ENCODE results near the gene KCNC2.

KCNC2 gene

GRCh38 chr12:75099210-75099609 is 110.4 kb downstream of the KCNC2 start:
- Histone ChIP-seq H3K36me3 (ENCODE audit: insufficient read depth, insufficient read length, low read length) (no peaks in the 10 kb centered on the region), H3K9ac (ENCODE audit: insufficient read length, low read depth) (no peak overlapping the region), H3K4me1 (ENCODE audit: insufficient read depth, insufficient read length) (no peaks in the 10 kb centered on the region), H3K27me3 (ENCODE audit: insufficient read depth, insufficient read length) (no peaks in the 10 kb centered on the region), H3K4me3 (ENCODE audit: insufficient read length, low read depth) (no peak overlapping the region), H3K9me3 (ENCODE audit: insufficient read depth, low read length) (no peaks in the 10 kb centered on the region)
- DNase-seq (ENCODE audit: low read depth, low spot score): no peak
- TF ChIP-seq YY1 (IDR thresholded peaks at IDR 0.05; ENCODE audit: insufficient read depth, insufficient read length) (no peak), ZNF274 (IDR thresholded peaks at IDR 0.05; ENCODE audit: low read depth, low read length) (no peak), SUZ12 (IDR thresholded peaks at IDR 0.05; ENCODE audit: extremely low read depth, insufficient read depth, insufficient read length) (no peak)

GRCh38 chr12:75097003-75097402 is 112.6 kb downstream of the KCNC2 start:
- Histone ChIP-seq H3K9me3 (ENCODE audit: insufficient read depth, low read length) (no peaks in the 10 kb centered on the region), H3K9ac (ENCODE audit: insufficient read length, low read depth) (no peak overlapping the region), H3K36me3 (ENCODE audit: insufficient read depth, insufficient read length, low read length) (no peaks in the 10 kb centered on the region), H3K4me3 (ENCODE audit: insufficient read length, low read depth) (no peak overlapping the region), H3K27me3 (ENCODE audit: insufficient read depth, insufficient read length) (no peaks in the 10 kb centered on the region), H3K4me1 (ENCODE audit: insufficient read depth, insufficient read length) (no peaks in the 10 kb centered on the region)
- DNase-seq (ENCODE audit: low read depth, low spot score): no peak
- no peak for TF ChIP-seq ZNF274 (IDR thresholded peaks at IDR 0.05; ENCODE audit: low read depth, low read length)
- no peak for TF ChIP-seq SUZ12 (IDR thresholded peaks at IDR 0.05; ENCODE audit: extremely low read depth, insufficient read depth, insufficient read length)
- TF ChIP-seq YY1 (IDR thresholded peaks at IDR 0.05; ENCODE audit: insufficient read depth, insufficient read length): no peak

- Histone ChIP-seq H3K4me3 (ENCODE audit: insufficient read length, low read depth) (no peak overlapping the region), H3K4me1 (ENCODE audit: insufficient read depth, insufficient read length) (no peaks in the 10 kb centered on the region), H3K27me3 (ENCODE audit: insufficient read depth, insufficient read length) (no peaks in the 10 kb centered on the region), H3K9ac (ENCODE audit: insufficient read length, low read depth) (no peak overlapping the region), H3K36me3 (ENCODE audit: insufficient read depth, insufficient read length, low read length) (no peaks in the 10 kb centered on the region), H3K9me3 (ENCODE audit: insufficient read depth, low read length) (no peaks in the 10 kb centered on the region)
- no peak for DNase-seq (ENCODE audit: low read depth, low spot score)
- TF ChIP-seq SUZ12 (IDR thresholded peaks at IDR 0.05; ENCODE audit: extremely low read depth, insufficient read depth, insufficient read length) (no peak), ZNF274 (IDR thresholded peaks at IDR 0.05; ENCODE audit: low read depth, low read length) (no peak), YY1 (IDR thresholded peaks at IDR 0.05; ENCODE audit: insufficient read depth, insufficient read length) (no peak)
These were observed 122.0 kb downstream of the KCNC2 start for GRCh38 chr12:75087654-75088053.

GRCh38 chr12:75086091-75087038 is 123.3 kb downstream of the KCNC2 start:
- Histone ChIP-seq H3K36me3 (ENCODE audit: insufficient read depth, insufficient read length, low read length) (no peaks in the 10 kb centered on the region), H3K4me1 (ENCODE audit: insufficient read depth, insufficient read length) (no peaks in the 10 kb centered on the region), H3K9ac (ENCODE audit: insufficient read length, low read depth) (no peak overlapping the region), H3K4me3 (ENCODE audit: insufficient read length, low read depth) (no peak overlapping the region), H3K9me3 (ENCODE audit: insufficient read depth, low read length) (no peaks in the 10 kb centered on the region), H3K27me3 (ENCODE audit: insufficient read depth, insufficient read length) (no peaks in the 10 kb centered on the region)
- DNase-seq (ENCODE audit: low read depth, low spot score): no peak
- TF ChIP-seq ZNF274 (IDR thresholded peaks at IDR 0.05; ENCODE audit: low read depth, low read length): no peak
- no peak for TF ChIP-seq SUZ12 (IDR thresholded peaks at IDR 0.05; ENCODE audit: extremely low read depth, insufficient read depth, insufficient read length)
- TF ChIP-seq YY1 (IDR thresholded peaks at IDR 0.05; ENCODE audit: insufficient read depth, insufficient read length): no peak

GRCh38 chr12:75081305-75081704 is 128.3 kb downstream of the KCNC2 start:
- H3K9ac ChIP-seq (ENCODE audit: insufficient read length, low read depth): no peak overlapping the region
- no peaks in the 10 kb centered on the region for H3K9me3 ChIP-seq (ENCODE audit: insufficient read depth, low read length)
- no peak for DNase-seq (ENCODE audit: low read depth, low spot score)
- TF ChIP-seq SUZ12 (IDR thresholded peaks at IDR 0.05; ENCODE audit: extremely low read depth, insufficient read depth, insufficient read length): no peak
- no peak for TF ChIP-seq YY1 (IDR thresholded peaks at IDR 0.05; ENCODE audit: insufficient read depth, insufficient read length)
- no peak for TF ChIP-seq ZNF274 (IDR thresholded peaks at IDR 0.05; ENCODE audit: low read depth, low read length)
- no peaks in the 10 kb centered on the region for H3K36me3 ChIP-seq (ENCODE audit: insufficient read depth, insufficient read length, low read length)
- no peaks in the 10 kb centered on the region for H3K4me1 ChIP-seq (ENCODE audit: insufficient read depth, insufficient read length)
- no peaks in the 10 kb centered on the region for H3K27me3 ChIP-seq (ENCODE audit: insufficient read depth, insufficient read length)
- H3K4me3 ChIP-seq (ENCODE audit: insufficient read length, low read depth): no peak overlapping the region

GRCh38 chr12:75080582-75080981 is 129.1 kb downstream of the KCNC2 start:
- TF ChIP-seq ZNF274 (IDR thresholded peaks at IDR 0.05; ENCODE audit: low read depth, low read length) (no peak), SUZ12 (IDR thresholded peaks at IDR 0.05; ENCODE audit: extremely low read depth, insufficient read depth, insufficient read length) (no peak), YY1 (IDR thresholded peaks at IDR 0.05; ENCODE audit: insufficient read depth, insufficient read length) (no peak)
- DNase-seq (ENCODE audit: low read depth, low spot score): no peak
- H3K9ac ChIP-seq (ENCODE audit: insufficient read length, low read depth): no peak overlapping the region
- H3K27me3 ChIP-seq (ENCODE audit: insufficient read depth, insufficient read length): no peaks in the 10 kb centered on the region
- H3K4me1 ChIP-seq (ENCODE audit: insufficient read depth, insufficient read length): no peaks in the 10 kb centered on the region
- no peaks in the 10 kb centered on the region for H3K36me3 ChIP-seq (ENCODE audit: insufficient read depth, insufficient read length, low read length)
- H3K4me3 ChIP-seq (ENCODE audit: insufficient read length, low read depth): no peak overlapping the region
- H3K9me3 ChIP-seq (ENCODE audit: insufficient read depth, low read length): no peaks in the 10 kb centered on the region

GRCh38 chr12:75065482-75065881 is 144.2 kb downstream of the KCNC2 start:
- DNase-seq (ENCODE audit: low read depth, low spot score): no peak
- no peaks in the 10 kb centered on the region for H3K9me3 ChIP-seq (ENCODE audit: insufficient read depth, low read length)
- TF ChIP-seq YY1 (IDR thresholded peaks at IDR 0.05; ENCODE audit: insufficient read depth, insufficient read length): no peak
- no peak for TF ChIP-seq SUZ12 (IDR thresholded peaks at IDR 0.05; ENCODE audit: extremely low read depth, insufficient read depth, insufficient read length)
- no peak for TF ChIP-seq ZNF274 (IDR thresholded peaks at IDR 0.05; ENCODE audit: low read depth, low read length)
- no peak overlapping the region for H3K4me3 ChIP-seq (ENCODE audit: insufficient read length, low read depth)
- H3K9ac ChIP-seq (ENCODE audit: insufficient read length, low read depth): no peak overlapping the region
- no peaks in the 10 kb centered on the region for H3K36me3 ChIP-seq (ENCODE audit: insufficient read depth, insufficient read length, low read length)
- no peaks in the 10 kb centered on the region for H3K4me1 ChIP-seq (ENCODE audit: insufficient read depth, insufficient read length)
- no peaks in the 10 kb centered on the region for H3K27me3 ChIP-seq (ENCODE audit: insufficient read depth, insufficient read length)
